Measurements from ENCODE around the gene CAPN10.

The CAPN10 gene

DNA sequence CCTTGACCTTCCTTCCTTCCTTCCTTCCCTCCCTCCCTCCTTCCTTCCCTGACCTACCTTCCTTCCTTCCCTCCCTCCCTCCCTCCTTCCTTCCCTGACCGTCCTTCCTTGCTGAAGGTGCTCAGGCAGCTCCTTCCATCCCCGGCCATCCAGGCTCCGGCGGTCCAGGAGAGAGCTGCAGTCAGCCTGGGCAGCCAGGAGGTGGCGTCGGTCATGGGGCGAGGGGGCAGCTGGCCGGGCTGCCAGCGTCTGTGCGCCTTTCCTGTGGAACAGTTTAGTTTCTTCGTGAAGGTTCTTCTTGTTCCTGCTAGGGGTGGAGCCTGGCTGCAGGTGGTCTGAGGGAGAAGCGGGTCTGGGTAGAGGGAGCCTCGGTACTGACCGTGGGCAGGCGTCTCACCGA is 54.4 kb downstream of the CAPN10 start:
- no peak for DNase-seq (ENCODE audit: low spot score)

DNA sequence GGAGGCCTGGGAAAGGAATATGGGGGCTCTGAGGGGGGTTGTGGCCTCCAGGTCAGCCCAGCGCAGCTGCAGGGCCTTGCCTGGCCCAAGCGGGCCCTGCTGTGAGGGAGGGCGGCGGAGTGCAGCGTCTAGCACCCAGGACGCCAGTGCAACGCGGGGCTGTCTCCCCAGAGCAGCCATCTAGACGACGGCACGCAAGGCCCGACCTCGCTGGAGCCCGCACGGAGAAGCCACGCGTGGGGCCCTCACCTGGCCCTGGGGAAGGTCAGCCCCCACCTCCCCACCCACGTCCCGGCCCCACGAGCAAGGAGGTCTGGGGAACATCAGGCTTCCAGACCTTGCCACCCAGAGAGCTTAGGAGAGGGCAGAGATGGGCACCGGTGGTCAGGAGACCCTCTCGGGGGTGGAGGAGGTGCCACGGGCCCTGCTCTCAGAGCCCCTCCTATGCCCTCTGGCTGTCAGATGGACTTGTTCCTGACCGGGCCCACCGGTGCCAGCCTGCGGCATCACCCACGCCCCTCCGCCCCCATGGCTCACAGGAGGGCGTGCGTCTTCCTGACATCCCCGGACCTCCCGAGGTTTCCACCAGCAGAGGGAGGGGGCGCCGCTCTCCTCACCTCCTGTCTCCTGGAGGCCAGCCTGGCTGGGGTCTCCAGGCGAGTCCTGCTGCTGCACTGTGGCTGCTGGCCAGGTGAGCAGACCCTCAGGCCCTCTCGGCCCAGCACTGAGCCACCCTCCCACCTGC is 55.7 kb downstream of the CAPN10 start:
- no peak for DNase-seq (ENCODE audit: low spot score)

DNA sequence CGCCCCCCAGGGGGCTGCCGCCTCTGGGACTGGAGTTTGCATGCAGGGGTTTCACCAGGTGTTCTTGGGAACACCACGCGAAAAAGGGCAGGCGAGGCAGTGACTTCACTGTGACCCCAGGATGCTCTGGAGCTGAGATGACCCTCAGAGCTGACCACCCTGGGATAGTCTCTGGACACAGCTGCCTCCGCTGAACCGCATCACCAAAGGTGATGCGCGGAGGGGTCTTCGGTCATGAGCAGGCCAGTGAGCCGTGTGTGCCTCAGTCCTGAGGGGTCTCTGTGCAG is 56.2 kb downstream of the CAPN10 start:
- no peak for DNase-seq (ENCODE audit: low spot score)

DNA sequence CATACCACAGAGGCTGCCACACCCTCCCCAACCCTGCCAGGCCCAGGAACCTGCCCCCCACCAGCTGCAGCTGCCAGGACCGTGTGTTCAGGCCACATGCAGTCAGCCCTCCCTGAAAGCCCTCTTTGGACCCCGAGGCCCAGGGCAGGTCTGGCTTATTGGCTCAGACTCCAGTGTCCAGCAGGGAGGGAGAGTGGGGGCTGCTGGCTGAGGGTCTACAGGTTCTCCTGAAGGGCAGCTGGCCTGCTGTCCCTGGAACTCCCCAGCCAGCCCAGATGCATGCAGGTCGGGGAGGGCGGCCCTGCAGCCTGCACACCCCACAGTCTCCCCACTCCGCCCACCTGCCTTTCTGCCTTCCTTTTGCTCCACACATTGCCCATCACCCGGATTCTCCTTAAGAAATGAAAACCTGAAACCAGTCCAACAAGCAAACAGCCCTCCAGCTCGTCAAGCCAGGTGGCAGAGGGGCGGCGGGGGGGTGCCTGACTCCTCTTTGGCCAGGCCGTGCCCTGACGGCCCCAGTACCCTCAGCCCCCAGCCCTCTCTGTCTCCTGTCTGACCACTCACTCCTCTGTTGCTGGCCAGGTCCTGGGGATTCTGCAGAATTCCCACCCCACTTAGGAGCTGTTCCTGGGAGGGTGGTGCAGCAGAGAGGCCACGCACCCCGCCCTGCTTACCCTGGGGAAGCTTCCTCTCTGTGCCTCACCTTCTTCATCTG is 56.7 kb downstream of the CAPN10 start:
- no peak for DNase-seq (ENCODE audit: low spot score)

DNA sequence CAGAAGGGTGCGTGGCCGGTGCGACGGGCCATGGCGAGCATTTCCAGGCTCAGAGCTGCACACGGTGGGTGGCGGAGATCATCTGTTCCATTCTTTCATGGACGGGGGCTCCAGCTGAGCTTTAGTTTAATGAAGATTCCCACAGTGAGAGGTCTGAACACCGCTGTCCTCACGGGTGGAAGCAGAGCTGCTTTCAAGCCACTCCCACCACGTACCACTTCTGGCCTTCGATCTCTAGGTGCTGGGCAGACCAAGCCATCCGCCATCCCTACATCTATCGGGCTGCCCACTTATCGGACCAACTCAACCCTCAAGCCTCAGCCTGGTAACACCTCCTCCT is 57.2 kb downstream of the CAPN10 start:
- no peak for DNase-seq (ENCODE audit: low spot score)

DNA sequence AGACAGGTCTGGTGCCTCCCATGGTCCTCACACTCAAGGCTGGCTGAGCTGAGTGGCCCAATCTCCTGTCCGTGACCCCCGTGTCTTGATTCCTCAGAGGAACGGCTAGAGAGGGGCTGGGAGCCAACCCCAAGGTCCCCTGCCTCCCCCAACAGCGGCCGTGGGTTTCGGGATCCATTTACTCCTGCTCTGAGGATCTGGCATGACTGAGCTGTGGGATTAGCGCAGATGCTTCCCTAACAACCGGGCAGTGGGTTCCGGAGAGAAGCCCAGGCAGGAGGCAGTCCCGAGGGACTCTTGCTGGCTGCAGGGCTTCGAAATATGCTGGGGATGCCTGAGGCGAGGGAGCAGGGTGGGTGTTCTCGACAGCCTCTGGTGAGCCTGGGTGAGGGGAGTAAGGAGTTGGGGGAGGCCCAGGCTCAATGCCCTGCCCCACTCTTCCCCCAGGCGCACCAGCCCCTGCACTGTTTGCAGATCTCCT is 57.7 kb downstream of the CAPN10 start:
- DNase-seq (ENCODE audit: low spot score) = no peak

DNA sequence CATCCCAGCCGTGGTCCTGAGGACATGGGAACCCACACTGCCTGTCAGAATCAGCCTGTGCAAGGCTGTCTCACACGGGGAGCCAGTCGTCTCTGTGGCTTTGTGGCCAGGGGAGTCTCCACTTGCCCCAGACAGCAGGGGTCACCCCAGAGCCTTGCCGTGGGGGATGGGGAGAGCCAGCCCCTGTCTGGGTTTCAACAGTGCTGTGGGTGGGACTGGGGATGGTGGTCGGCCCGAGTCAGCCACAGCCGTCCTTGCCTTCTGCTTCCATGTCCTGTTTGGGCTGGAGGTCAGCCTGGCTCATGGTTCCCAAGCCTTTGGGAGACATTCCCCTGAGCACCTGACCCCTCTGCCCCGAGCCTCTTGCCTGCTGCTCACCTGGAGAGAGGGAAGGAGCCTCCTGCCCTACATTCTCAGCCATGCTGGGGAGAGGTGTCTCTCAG is 58.3 kb downstream of the CAPN10 start:
- no peak for DNase-seq (ENCODE audit: low spot score)

DNA sequence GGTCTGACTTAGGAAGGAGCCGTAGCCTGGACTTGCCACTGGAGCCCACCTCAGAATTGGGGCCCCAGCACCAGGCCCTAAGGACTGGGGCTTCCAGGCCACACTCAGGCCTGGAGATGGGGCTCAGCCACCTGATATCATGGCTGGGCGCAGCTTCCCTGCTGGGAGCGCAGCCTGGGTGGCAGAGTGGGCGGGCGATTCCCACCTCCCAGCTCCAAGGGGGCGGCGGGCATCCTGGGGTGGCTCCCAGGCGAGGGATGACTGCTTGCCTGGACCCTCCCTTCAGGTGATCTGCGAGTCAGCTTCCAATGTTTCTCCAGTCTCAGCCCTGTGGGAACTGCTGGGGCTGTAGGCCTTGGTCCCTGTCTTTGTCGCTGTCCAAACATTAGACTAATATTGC is 58.8 kb downstream of the CAPN10 start:
- no peak for DNase-seq (ENCODE audit: low spot score)

DNA sequence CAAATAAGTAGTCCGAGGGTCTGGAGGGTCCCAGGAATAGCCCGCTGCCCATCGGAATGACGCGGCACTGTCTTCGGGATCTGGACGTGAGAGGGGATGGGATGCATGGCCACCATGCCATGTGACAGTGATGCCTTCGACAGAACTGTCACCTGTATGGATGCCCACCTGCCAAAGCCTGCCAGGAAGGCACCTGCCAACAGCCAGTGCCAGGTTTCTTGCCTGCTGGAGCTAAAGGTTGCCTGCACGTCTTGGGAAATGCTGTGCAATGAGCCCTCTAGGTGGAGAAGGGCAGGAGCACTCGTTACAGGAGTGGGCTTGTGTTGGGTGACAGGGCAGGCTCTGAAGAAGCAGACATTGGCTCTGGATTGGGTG is 59.3 kb downstream of the CAPN10 start:
- no peak for DNase-seq (ENCODE audit: low spot score)

DNA sequence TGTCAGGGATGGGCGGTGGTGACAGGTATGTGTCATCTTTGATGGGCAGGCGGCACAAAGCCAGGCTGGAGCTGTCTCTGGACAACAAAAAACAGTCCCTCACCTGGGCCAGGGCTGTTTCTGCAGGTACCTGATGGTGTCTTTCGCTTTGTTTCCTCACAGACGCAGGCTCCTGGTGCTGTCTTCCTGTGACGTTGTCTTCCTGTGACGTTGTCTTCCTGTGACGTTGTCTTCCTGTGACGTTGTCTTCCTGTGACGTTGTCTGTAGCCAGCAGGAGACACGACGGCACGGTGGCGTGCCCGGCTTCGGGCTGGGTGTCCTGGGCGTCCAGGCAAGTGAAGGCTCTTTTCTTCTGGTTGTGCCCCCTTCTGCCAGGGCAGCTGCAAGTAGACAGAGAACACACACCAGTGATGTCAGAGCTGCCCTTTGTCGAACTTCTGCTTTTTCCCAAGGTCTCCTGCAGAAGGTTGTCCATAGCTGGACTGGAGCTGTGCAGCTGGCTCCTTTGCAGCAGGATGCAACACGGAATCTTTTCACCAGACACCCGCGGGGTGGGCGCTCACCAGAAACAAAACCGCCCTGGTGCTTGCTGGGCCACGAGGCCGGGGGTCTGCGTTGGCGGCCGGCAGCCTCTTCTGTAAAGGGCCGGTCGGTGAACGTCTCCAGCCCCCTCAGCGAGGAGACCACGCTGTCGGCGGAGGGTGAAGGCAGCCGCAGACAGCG is 59.8 kb downstream of the CAPN10 start:
- DNase-seq (ENCODE audit: low spot score) = no peak

DNA sequence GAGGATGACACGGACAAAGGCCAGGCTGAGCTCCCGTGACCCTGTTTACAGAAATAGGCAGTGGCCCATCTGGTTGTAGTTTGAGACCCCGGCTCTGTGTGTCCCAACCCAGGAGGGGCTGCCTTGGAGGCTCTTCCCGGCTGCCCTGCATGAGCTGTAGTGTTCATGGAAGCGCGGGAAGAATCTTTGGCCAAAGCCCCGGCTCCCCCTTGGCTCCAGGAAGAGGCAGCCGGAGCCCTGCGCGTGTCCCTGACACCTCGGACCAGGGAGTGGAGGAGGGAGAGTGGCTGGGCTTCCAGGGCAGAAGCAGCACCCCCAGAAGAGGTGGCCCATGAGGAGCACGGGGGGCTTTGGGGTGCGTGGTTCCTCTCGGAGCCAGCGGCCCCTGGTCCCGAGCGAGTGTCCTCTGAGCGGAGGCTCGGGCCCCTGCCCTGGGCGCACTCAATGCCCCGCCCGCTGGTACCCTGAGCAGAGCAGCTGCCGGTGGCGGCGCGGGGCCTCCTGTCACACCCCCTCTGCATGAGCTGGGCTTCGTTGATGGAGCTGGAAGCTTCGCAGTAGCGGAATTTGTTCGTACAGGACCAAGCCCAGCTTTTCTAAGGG is 60.5 kb downstream of the CAPN10 start:
- DNase-seq (ENCODE audit: low spot score) = no peak

DNA sequence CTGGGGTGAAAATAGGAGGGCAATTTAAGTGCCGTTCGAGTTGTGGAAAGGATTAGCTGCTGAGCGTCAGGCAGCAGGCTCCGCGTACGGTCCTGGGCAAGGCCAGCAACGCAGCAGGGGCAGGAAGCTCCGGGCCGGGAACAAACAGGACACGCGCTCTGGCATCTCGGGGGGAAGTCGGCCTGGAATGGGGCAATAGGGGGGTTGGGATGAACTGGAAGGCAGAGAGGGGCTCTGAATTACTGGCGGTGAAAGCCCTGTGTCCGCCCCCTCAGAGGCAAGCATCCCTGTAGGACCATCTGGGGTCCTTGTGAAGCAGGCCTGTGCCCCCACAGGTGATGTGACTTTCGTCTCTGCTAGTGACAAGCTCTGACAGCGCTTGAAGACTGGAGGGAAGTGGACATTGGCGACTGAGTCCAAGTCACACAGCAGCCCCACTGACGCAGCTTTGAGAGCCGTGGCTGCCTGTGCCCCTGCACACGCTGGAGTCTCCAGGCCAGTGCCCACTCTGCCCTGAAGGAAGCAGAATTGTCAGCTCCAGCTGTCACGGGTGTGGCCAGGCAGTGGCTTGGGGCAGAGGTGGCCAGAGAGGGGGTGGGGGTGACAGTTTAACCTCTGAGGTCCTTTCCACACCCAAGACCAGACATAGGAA is 61.1 kb downstream of the CAPN10 start:
- no peak for DNase-seq (ENCODE audit: low spot score)

DNA sequence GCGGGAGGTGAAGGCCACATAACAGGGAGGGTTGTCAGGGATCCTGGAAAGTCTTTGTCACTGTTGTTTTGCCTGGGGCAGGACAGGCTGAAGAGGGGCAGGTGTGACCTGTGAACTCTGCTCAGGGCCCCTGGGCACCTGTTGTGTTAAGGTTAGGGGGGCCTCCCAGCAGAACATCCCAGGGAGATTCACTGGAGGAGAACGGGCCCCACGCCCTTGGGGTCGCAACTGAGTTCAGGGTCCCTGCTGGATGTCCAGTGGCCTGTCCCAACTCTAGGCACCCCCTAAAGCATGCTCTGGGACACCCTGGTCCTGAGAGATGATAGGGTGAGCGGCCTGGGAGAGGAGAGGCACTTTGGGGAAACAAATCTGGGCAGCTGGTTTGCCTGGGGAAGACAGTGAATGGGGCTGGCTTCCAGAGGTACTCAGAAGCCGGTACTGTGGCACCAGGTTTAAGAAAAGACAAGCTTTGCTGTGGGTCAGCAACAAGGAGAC is 61.7 kb downstream of the CAPN10 start:
- DNase-seq (ENCODE audit: low spot score) = no peak

All from germinal center (tissue), 1 donor.